ENCODE data around the gene VWC2L.

The VWC2L gene

DNA sequence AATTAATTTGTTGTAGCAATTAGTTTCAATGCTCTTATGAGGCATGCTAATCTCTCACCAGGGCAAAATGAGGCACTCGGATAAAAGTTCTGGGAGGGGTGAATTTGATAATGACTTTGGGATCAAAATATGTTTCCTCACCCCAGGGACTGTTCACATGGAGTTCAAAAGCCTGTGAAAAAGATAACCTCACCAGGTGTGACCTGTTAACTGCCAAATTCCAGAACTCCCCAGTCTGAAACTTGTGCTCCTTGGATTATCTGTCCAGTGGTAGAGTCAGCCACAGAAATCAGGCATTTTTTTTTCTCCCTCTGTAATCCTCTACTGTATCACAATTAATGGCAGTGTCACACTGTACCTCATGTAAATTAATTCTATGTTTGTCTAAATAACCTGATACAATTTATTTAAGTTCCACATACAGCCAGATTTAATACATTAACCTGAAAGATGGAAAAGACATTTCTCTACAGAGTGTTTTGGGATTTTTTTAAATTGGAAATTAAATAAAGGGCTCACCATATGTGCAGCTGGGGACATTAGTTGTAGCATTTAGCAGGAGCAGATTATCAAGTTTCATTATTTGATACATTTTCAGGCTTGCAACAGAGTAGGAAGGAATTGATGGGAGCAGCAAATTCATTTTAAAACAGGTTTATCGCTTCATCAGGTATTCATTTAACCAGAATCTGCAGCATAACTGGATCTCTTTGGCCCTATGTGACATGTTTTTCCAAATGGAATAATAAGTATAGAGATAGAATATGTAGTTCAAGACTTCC lies 191.2 kb downstream of the VWC2L start:
- DNase-seq, result no peak

DNA sequence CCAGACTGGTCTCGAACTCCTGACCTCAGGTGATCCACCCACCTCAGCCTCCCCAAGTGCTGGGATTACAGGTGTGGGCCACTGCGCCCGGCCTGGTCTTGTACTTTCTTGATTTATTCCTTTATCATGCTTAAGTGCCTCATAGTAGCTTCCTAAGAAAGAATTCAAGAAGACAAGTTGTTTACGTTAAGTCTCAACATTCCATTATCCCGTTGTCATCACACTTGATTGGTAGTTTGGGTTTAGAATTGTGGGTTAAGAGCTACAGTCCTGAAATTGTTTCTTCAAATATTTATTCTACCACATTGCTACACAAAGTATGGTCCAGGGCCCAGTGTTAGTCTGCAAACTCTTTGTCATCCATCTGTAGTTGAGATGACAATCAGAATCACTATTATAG lies 194.0 kb downstream of the VWC2L start:
- no peak for DNase-seq

DNA sequence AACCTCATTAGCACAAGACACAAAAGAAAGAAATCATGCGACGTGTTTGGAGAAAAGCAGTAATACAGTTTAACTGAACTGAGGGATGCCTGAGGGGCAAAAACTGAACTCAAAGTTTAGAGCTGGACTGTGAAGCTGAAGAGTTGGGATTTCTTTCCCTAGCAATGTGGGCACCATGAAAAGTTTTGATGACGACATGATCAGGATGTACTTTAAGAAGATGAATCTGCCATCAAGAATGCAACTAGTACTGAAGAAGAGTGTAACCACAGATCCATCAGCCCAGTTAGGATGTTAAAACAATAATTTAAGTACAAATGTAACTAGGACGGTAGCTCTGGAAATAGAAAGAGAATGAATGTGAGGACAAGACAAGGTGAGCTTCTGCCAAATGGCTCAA lies 196.2 kb downstream of the VWC2L start:
- DNase-seq, result no peak

DNA sequence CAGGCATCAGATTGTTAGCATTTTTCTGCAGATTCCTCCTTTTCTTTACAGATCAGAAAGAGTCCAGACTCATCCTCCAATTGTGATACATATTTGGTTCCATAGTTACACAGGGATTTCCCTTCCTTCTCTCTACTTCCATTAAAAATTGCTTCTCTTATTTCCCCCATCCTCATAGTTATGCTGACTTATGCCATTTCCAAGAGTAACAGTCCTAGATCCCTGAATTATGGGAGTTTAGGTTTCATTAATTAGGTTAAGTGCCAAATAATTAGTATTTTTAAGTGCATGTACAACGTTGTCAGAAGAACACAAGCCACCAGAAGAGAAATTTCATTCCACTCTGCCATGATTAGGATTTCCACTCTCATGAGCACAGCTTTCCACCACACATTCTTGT lies 200.2 kb downstream of the VWC2L start:
- DNase-seq, result no peak

DNA sequence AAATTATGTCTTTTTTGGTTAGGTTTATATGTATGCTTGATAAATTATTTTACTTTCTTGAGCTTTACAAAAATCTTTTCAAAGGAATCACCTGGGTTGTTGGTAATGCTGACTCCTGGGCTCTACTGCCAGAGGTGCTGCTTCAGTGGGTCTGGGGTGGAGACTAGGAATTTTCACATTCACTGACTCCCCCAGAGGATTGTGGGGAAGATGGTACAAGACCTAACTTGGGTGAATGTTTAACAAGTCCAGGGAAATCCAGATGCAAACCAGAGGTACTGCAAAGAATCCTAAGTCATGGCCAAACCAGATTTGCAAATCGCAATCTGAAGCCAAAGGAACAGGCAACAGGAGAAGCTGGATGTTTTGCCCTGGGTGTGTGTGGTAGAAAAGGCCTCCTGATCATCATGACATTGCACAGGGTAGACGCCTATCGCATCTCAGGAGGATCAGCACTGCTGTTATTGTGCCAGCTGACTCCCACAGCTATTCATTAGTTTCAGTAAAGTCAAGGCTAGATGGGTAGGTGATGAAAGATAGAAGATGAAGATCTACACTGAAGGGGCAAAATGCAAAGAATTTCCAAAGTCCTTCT lies 213.4 kb downstream of the VWC2L start:
- no peak for DNase-seq

DNA sequence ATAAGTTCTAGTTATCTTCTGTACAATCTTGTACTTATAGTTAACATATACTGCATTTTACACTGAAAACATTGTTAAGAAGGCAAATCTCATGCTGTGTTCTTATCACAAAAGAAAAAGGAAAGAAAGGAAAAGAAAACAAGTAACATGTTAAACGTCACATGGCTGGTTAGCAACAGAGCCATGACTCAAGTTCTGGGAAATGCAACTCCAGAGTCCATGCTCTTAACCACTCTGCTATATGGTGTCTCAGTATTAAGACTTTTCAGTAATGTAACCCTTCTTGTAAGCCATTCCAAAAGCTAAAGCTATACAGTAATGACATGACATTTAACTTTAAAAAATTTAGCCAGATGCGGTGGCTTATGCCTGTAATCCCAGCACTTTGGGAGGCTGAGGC lies 217.2 kb downstream of the VWC2L start:
- no peak for DNase-seq
